NCI-H1436 treated with DMSO at 0.1 percent for 48 hours (cell line): Measurements from ENCODE around the gene CNGA1.

Source experiments
- DNase-seq: peaks from one replicate; lab custom pipeline; 2025; lab: John Stamatoyannopoulos, UW

The CNGA1 gene

DNA sequence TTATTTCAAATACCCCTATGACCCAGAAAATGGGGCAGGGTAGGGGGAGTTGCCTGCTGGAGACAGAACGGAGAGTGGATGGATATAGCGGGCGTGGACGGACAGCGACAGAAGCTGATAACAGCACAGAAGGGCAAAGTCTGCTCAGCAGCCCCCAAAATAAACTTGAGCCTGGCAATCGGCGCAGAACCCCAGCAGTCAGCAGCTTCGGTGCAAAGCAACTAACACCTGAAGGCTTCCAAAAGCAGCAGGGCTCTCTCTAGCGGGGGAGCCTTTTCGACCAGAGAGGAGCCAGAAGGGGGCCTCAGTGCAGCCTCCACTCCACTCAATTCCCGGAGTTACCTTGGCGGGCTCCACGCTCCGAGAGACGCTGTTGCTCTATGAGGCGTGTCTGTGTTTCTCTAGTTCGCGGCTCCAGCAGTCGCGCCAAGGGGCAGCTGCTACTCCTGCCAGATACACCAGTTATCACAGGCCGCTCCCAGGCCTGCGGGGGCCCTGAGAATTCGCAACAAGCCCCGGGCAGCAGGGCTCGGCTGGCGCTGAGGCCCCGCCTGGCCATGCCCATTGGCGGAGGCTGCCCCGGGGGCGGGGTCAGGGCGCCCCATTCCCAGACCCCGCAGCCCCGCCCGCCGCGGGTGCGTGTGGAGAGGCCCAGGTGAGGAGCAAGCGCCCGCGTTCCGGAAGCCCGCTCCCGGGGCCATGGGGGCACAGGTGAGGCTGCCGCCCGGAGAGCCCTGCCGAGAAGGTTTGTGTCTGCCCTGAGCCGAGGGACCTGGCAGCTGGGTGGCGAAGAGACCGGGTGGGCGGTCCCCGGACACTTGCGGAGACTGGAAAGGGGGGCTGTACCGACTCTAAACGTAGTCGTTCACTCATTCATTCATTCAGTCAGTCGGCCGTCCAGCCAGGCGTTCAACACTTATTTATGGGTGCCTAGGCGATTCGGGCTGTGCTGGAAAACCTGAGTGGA is at the start of gene CNGA1, which contains the start of gene NIPAL1:
TSS of gene CNGA1 (minus strand) at position 541 of the 967 bp plus-strand sequence. CDS start 63,992 bp downstream, outside the sequence.
TSS of gene NIPAL1 (plus strand) at position 632 of the 967 bp plus-strand sequence. CDS start at position 700, 68 bp downstream.
- peak; percentile 23 for DNase-seq

DNA sequence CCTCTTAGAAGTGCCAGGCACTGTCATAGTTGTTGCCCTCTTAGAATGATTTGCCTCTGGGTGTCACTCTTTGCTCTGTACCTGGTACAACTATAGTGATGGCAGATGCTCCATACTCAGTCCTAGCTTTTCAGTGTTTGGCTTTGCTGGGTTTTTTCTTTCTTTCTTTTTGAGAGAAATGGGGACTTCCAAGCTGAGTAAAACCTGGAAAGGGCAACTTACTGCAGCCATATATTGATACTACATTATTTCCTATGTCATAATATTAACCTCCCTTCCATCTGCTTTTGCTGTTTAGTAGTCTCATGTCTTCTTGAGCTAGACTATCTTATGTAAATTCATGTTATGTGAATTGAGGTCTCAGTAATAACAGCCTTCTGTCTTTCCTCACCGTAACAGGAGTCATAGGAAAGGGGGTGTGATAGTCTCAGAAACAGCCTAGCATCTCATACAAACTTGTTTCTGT is 49.1 kb upstream of the CNGA1 start:
- no peak for DNase-seq

- DNase-seq: no peak
Measured at GRCh38 chr4:48064349-48064748, 47.9 kb upstream of the CNGA1 start.

GRCh38 chr4:48058617-48059530 is 42.4 kb upstream of the CNGA1 start:
- DNase-seq: no peak

DNA sequence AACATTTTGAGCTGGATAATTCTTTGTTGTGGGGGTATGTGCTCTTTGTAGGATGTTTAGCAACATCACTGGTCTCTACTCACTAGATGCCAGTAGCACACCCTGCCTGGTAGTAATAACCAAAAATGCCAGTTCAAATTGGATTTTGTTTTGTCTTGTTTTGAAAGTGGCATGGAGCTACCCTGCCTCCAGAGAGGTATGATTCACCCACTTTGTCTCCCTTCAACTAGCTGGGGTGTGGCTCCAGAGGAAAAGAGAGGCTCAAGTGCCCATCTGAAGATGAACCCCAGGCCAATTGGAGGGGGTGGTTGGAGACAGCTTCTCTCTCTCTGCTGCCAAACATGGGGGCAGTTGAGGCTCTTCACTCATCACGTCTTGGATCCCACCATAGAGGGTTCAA is 34.6 kb upstream of the CNGA1 start:
- DNase-seq: no peak

DNA sequence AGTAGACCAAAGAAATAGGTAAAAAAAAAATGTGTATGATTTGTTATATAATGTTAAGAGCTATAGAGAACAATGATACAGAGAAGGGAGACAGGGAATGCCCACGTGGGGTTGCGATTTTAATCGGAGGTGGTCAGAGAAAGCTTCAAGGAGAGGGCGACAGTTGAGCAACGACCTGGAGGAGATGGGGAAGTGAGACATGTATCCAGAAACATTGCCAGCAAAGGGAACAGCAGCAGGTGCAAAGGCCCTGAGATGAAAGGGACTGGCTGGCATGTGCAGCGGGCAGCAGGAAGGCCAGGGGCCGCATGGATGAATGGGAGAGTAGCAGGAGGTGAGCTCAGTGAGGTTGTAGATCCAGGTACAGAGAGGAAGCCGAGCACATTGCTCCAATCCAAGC is 33.0 kb upstream of the CNGA1 start:
- DNase-seq: no peak

DNA sequence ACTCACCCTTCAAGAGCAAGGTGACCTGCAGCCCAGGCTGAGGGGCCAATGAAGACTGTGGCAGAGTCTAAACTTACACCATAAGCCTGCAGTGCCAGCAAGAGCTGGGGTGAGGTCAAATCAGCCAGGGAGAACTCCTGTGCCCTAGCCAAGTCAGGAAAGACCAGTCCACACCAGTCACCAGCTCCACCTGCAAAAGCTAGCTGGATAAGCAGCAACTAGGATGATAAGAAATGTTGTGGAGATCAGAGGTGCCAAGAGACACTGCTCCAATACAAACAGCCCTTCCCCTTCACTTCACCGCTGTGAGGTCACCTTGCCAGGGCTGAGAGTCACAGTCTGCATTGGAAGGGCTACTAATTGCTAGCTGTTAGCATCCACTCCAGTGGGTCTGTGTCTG is 31.4 kb upstream of the CNGA1 start:
- DNase-seq: no peak

DNA sequence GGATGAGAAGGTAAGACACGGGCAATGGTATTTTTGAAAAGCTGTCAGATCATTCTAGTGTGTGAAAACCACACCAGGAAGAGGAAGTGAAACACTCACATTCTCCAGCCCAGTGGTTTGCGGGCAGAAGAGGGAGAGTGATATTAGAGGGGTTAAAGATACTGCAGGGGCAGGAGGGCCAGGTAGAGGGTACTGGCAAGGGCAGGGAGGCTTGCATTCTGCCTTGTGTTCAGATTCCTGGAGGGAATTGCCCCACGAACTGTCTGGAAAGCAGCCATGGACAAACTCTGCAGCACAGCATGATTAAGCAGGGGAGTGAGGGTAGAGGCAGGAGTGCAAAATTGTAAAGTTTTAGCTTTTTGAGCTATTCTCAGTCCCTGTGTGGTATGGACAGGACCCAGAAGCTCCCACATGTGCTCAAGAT is 31.0 kb upstream of the CNGA1 start:
- no peak for DNase-seq

DNA sequence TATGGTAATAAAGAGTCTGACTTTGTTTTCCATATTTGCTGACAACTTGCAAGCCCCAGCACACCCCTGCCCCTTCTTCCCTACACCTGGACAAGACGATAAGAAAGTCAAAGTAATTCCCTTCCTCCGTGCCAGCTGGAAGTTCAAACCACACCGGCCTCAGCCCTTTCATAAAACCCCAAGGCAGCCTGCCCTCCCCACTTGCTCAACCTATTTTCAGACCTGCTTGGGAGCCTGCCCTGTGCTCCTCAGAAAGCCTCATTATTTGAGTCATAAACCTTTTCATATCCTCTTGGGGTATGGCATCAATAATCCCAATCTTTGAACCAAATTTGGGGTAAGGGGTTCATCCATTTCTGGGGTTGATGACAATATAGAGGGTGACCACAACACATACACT is 29.6 kb upstream of the CNGA1 start:
- no peak for DNase-seq

GRCh38 chr4:48044298-48044697 is 27.8 kb upstream of the CNGA1 start:
- DNase-seq: no peak

- no peak for DNase-seq
Measured at GRCh38 chr4:48043504-48043903, 27.0 kb upstream of the CNGA1 start.

- DNase-seq: no peak
Measured at GRCh38 chr4:48042979-48043461, 26.5 kb upstream of the CNGA1 start.

GRCh38 chr4:48041535-48042137 is 25.2 kb upstream of the CNGA1 start:
- DNase-seq: no peak

- no peak for DNase-seq
Measured at GRCh38 chr4:48039561-48039960, 23.1 kb upstream of the CNGA1 start.

DNA sequence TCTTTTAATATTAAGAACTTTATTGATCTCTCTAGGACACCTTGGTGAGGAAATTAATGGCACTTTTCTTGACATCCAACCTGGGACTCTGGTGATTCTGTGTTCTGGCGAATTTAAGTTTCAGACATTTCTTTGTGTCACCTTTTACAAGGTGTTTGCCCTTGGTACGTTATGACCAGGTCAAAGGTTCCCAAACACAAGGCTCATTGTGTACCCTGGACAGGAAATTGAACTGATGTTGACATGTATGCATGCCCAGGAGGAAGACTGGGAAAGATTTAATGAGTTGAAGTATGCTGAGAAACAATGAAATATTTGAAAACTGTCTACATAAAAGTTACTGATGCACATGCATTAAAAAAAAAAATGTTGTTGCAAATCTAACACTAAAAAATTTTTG is 22.2 kb upstream of the CNGA1 start:
- no peak for DNase-seq

DNA sequence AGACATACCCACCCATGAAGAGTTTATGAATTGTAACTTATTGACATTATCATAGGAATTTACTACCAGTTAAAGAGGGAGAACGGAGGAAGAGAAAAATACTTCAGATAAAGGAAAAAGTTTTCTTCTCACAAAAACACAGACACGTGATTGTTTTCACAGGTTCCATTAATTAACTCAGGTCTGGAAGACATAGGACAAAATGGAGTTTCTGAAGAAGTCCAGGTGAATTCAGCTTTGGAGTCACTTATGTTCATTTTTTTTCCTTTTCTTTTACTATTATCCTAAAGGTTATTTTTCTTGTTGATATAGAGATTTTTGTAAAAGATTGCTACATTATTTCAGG is 20.6 kb upstream of the CNGA1 start:
- DNase-seq: no peak

GRCh38 chr4:48035952-48036351 is 19.5 kb upstream of the CNGA1 start:
- DNase-seq: no peak

DNA sequence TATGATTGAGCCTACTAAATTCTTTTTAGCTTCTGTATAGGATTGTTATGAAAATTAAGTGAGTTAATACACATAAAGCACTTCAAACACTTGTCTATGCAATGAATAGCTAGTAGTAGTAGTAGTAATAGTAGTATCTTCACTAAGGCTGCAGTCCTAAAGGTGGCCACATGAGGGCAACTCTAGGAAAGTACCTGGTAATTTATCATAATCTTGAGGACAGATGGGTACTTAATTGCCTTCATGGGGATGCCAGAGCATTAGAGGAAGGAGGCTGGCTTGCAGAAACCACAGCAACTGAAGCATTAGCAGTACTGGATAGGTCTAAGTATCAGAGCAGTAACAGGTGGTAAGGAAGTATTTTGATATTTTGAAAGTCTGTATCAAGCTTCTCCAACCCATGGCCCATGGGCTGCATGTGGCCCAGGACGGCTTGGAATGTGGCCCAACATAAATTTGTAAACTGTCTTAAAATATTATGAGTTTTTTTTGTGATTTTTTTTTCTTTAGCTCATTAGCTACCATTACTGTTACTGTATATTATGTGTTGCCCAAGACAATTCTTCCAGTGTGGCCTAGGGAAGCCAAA is 17.4 kb upstream of the CNGA1 start:
- DNase-seq: no peak

- no peak for DNase-seq
Measured at GRCh38 chr4:48033412-48033811, 16.9 kb upstream of the CNGA1 start.

DNA sequence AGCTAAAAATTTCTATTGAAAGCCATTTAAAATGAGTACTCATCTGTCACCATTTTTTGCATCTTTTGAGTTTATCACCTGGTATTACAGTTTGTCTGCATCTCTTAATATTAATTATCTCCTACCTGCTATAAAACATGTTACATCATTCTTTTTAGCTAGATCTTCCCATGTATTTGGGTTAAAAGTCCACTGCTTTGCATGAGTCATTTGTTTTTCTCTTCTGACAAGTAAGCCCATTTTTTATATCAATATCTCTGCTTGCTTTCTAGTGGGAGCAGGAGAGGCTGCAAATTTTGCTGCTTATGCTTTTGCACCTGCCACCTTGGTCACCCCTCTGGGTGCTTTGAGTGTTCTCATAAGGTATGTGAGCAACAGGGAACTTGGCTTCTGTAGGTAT is 16.2 kb upstream of the CNGA1 start:
- DNase-seq: no peak

GRCh38 chr4:48031802-48032525 is 15.5 kb upstream of the CNGA1 start:
- no peak for DNase-seq
